Ishikawa (cell line): ENCODE results near the gene PCNX3.

Experiments
- CEBPB ChIP-seq: IDR thresholded peaks from 2 replicates; pipeline ENCODE4 v1.6.1; 2012
- CREB1 ChIP-seq: IDR thresholded peaks from 2 replicates; pipeline ENCODE4 v1.6.1; 2012; ENCODE audit warnings: low read depth
- EGR1 ChIP-seq: IDR thresholded peaks from 2 replicates; pipeline ENCODE4 v1.6.1; 2012
- EP300 ChIP-seq: IDR thresholded peaks from 2 replicates; pipeline ENCODE4 v1.6.1; 2012; ENCODE audit warnings: borderline replicate concordance
- FOXM1 ChIP-seq: IDR thresholded peaks from 2 replicates; pipeline ENCODE4 v1.6.1; 2012; ENCODE audit warnings: low read depth, borderline replicate concordance
- NFIC ChIP-seq: IDR thresholded peaks from 2 replicates; pipeline ENCODE4 v1.6.1; 2012
- RAD21 ChIP-seq: IDR thresholded peaks from 2 replicates; pipeline ENCODE4 v1.6.1; 2012; ENCODE audit warnings: low read depth
- TAF1 ChIP-seq: IDR thresholded peaks from 2 replicates; pipeline ENCODE4 v1.6.1; 2012; ENCODE audit warnings: low read depth, mild to moderate bottlenecking
- TCF12 ChIP-seq: IDR thresholded peaks from 2 replicates; pipeline ENCODE4 v1.6.1; 2012; ENCODE audit warnings: low read depth
- TEAD4 ChIP-seq: IDR thresholded peaks from 2 replicates; pipeline ENCODE4 v1.6.1; 2012
- YY1 ChIP-seq: IDR thresholded peaks from 2 replicates; pipeline ENCODE4 v1.6.1; 2012; ENCODE audit warnings: low read depth
- ZBTB7A ChIP-seq: IDR thresholded peaks from 2 replicates; pipeline ENCODE4 v1.6.1; 2012; ENCODE audit warnings: low read depth
- TF ChIP-seq, protein P1 (sequence below): IDR thresholded peaks from 2 replicates; pipeline ENCODE4 v1.6.1; 2012
- TF ChIP-seq, protein P2 (sequence below): IDR thresholded peaks from 2 replicates; pipeline ENCODE4 v1.6.1; 2012; ENCODE audit warnings: low read depth, mild to moderate bottlenecking
- TF ChIP-seq, protein P3 (sequence below): IDR thresholded peaks from 2 replicates; pipeline ENCODE4 v1.6.1; 2012

PCNX3 gene

DNA sequence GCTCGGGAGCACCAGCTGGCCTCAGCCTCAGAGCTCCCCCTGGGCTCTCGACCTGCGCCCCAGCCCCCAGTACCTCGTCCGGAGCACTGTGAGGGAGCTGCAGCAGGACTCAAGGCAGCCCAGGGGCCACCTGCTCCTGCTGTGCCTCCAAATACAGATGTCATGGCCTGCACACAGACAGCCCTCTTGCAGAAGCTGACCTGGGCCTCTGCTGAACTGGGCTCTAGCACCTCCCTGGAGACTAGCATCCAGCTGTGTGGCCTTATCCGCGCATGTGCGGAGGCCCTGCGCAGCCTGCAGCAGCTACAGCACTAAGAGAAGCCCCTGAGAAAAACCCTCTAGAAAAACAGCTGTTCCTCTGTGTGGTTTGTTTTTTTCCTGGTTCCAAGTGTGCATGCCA lies 44.2 kb upstream of the PCNX3 start:
- TF ChIP-seq FOXM1 (no peak), CREB1 (no peak), YY1 (no peak)

DNA sequence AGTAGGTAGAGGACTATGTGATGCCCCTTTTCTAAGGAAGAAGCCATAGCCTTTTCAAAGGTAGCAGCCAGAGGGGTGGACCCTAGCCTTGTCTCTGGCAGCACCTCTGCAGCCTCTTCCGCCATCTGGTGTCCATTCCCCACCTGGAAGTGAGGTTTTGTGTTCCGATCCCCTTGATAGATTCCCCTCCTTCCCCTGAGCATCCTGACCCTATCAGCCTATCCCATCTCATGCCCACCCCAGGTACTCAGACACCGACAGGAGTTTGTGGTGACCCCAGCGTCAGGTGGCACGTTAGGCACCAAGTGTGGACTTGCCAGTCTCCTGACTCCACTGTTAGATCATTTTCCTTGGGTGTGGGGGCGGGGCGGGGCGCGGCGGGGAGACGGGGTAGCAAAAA lies 43.6 kb upstream of the PCNX3 start:
- TF ChIP-seq CREB1 (no peak), RAD21 (peak; percentile 54), TAF1 (0 out of 2 replicates have a peak, but pooled peaks have one; percentile 17)

DNA sequence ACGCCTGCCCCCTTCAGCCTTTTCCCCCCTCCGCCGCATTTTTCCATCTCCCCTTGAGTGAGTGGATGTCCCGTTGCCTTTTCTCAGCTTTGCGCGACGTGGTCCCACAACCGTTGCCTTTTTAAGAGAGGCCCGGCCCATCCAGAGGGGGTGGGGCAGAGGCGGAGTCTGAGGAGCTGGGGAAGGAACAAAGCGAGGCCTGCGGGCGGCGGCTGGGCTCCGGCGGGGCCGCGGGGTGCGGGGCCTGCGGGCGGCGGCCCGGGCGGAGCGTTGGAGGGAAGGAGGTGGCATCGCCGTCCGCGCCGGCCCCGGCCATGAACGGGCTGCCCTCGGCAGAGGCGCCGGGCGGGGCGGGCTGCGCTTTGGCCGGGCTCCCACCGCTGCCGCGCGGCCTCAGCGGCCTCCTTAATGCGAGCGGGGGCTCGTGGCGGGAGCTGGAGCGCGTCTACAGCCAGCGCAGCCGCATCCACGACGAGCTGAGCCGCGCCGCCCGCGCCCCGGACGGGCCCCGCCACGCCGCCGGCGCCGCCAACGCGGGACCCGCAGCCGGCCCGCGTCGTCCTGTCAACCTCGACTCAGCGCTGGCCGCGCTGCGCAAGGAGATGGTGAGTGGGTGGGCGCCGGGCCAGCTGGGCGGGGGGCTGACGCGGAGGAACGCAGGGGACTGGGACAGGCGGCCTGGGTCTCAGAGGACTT lies 43.1 kb upstream of the PCNX3 start, which contains the start of gene FAM89B:
Gene FAM89B (plus strand): TSS at position 183 of the 696 bp plus-strand sequence. CDS start 132 bp downstream, at position 315.
- TF ChIP-seq, protein P1, sequence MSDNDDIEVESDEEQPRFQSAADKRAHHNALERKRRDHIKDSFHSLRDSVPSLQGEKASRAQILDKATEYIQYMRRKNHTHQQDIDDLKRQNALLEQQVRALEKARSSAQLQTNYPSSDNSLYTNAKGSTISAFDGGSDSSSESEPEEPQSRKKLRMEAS: peak; percentile 19; the same call in 1 of the 2 replicates
- TF ChIP-seq YY1 (no peak), TEAD4 (no peak), NFIC (0 out of 2 replicates have a peak, but pooled peaks have one; percentile 10), TAF1 (no peak)

DNA sequence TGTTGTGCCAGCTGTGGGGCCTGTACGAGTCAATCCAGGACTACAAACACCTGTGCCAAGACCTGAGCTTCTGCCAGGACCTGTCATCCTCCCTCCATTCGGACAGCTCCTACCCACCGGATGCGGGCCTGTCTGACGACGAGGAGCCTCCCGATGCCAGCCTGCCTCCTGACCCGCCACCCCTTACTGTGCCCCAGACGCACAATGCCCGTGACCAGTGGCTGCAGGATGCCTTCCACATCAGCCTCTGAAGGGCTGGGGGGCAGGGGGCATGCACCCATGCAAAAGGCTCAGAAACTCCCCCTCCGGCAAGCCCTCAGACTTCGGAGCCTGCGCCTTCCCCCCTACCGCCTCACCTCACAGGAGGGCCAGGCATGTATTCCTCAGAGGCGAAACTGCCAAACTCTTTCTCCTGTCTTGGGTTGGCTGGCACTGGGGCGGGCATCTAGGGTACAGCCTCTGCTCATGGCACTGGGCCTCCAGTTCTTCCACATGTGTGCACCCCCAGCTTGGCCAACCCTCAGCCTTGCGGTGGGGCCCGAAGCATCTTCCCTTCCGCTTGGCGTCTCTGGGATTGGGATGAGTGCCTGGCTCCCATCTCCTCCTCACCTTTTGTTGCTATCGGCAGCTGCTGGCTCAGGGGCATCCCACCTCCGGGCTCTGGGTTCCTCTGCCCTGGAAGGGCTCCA lies 42.0 kb upstream of the PCNX3 start:
- TF ChIP-seq CEBPB (no peak), EP300 (no peak), TEAD4 (no peak), RAD21 (no peak)

DNA sequence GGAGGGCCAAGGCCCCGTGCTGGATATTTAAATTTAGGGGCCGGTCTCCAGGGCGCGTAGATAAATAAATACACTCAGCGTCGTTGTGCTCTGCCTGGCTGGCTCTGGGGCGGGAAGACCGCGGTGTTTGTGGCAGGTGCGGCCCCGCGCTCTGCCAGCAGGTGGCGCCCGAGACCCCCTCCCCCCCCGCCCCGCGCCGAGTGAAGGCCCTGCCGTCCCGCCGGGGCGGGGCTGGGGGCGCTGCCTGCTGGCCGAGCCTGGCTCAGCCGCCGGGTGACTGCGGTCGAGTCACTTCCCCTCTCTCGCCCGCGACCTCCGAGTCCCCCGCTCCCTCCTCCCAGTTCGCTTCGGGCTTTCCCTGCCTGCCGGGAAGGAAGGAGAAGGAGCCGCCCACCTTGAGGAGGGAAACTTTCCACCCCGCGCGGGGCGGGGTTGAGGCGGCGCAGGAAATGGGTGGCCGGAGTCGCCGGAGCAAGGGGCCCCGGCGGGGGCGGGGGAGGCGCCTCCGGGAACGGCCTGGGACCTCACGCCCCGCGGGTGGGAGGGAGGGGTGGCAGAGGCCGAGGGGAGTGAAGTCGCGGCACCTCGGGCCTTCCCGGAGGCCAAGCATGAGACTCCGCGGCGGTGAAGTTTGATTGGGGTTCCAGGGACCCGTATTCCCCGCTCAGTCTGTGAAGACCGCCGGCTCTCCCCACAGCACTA lies 41.3 kb upstream of the PCNX3 start:
- TF ChIP-seq CEBPB: no peak
- TF ChIP-seq TEAD4: no peak
- TF ChIP-seq, protein P2, sequence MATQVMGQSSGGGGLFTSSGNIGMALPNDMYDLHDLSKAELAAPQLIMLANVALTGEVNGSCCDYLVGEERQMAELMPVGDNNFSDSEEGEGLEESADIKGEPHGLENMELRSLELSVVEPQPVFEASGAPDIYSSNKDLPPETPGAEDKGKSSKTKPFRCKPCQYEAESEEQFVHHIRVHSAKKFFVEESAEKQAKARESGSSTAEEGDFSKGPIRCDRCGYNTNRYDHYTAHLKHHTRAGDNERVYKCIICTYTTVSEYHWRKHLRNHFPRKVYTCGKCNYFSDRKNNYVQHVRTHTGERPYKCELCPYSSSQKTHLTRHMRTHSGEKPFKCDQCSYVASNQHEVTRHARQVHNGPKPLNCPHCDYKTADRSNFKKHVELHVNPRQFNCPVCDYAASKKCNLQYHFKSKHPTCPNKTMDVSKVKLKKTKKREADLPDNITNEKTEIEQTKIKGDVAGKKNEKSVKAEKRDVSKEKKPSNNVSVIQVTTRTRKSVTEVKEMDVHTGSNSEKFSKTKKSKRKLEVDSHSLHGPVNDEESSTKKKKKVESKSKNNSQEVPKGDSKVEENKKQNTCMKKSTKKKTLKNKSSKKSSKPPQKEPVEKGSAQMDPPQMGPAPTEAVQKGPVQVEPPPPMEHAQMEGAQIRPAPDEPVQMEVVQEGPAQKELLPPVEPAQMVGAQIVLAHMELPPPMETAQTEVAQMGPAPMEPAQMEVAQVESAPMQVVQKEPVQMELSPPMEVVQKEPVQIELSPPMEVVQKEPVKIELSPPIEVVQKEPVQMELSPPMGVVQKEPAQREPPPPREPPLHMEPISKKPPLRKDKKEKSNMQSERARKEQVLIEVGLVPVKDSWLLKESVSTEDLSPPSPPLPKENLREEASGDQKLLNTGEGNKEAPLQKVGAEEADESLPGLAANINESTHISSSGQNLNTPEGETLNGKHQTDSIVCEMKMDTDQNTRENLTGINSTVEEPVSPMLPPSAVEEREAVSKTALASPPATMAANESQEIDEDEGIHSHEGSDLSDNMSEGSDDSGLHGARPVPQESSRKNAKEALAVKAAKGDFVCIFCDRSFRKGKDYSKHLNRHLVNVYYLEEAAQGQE: no peak
- no peak for TF ChIP-seq FOXM1
- peak; percentile 46; the same call in 1 of the 2 replicates for TF ChIP-seq EGR1
- peak; percentile 29; the same call in 1 of the 2 replicates for TF ChIP-seq TAF1
- no peak for TF ChIP-seq CREB1
- no peak for TF ChIP-seq NFIC
- no peak for TF ChIP-seq EP300
- no peak for TF ChIP-seq YY1
- TF ChIP-seq, protein P3, sequence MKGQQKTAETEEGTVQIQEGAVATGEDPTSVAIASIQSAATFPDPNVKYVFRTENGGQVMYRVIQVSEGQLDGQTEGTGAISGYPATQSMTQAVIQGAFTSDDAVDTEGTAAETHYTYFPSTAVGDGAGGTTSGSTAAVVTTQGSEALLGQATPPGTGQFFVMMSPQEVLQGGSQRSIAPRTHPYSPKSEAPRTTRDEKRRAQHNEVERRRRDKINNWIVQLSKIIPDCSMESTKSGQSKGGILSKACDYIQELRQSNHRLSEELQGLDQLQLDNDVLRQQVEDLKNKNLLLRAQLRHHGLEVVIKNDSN: no peak
- no peak for TF ChIP-seq TCF12
- TF ChIP-seq, protein P1: peak; percentile 11; the same call in 1 of the 2 replicates
- TF ChIP-seq RAD21: no peak
- peak; percentile 81 for TF ChIP-seq ZBTB7A

DNA sequence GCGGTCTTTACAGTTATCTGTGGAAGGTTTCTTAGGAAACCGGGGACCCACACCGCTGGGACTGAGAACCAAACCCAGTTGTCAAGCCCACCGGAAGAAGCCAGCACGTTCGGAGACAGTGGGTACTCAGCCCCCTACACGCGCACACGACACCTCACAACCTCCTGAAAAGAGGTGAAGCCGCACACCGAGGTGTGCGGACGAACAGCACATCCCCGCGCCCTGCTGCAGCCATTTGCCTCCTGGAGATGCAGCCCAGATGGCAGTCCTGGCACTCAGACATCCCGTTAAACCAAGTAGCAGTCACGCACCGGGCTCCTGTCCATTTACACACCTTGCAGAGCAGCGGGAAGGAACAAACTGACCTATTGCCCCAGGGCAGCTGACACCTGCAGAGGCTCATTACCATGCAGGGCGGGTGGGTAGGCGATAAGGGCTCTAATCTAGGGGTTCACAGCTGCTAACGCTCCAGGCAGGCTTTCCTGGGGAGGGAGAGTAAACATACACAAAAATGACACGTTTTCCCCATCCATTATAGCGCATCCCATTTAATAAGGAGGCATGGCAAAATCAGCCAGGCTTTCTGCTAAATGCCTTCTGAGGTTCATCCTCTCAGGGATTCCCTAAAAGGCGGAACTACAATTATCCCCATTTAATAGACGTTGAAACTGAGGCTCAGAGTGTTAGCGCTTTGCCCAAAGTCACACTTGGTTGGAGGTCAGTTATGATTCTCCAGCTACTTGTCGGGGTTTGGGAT lies 40.6 kb upstream of the PCNX3 start:
- no peak for TF ChIP-seq RAD21
- 0 out of 2 replicates have a peak, but pooled peaks have one; percentile 21 for TF ChIP-seq YY1
- no peak for TF ChIP-seq FOXM1
- no peak for TF ChIP-seq ZBTB7A
- TF ChIP-seq, protein P1: peak; percentile 37; the same call in 1 of the 2 replicates

DNA sequence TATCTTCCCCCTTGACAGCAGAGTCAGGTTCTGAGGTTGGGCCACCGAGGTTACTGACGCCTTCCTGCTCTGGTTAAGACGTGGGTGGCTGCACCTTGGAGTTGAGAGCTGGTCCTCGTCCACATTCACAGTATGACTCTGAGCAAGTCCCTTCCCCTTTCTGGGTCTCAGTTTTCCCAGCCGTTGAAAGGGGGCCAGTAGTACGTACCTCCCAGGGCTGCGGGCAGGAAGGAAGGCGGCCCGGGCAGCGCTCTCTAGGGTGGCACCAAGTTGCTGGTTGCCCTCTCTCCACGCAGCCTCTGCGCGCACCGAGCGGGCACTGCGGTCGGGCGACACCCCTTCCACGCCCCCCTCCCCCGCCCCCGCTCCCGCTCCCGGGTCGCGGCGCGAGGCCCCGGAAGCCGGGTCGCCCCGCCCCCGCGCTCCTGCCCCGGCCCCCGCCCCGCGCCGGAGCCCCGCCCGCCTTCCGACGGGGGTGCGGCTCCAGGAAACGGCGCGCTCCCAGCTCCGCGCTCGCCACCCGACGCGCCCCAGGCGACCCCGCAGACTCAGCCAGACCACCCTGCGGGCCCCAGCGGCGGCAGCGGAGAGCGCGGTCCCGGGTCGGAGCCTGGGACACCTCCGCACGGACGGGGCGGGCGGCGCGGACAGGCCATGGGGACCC lies 39.9 kb upstream of the PCNX3 start, which contains the start of gene EHBP1L1:
Gene EHBP1L1 (plus strand): TSS at position 486 of the 664 bp plus-strand sequence. CDS start 250 bp downstream, outside the sequence.
- TF ChIP-seq, protein P3: no peak
- no peak for TF ChIP-seq CREB1
- no peak for TF ChIP-seq RAD21
- TF ChIP-seq FOXM1: no peak
- 0 out of 2 replicates have a peak, but pooled peaks have one; percentile 81 for TF ChIP-seq ZBTB7A
- TF ChIP-seq, protein P2: no peak
- TF ChIP-seq EP300: no peak
- no peak for TF ChIP-seq NFIC
- TF ChIP-seq TCF12: 0 out of 2 replicates have a peak, but pooled peaks have one; percentile 14
- TF ChIP-seq, protein P1: no peak
- no peak for TF ChIP-seq TEAD4
- TF ChIP-seq YY1: no peak
- TF ChIP-seq EGR1: peak; percentile 43; the same call in 1 of the 2 replicates
- no peak for TF ChIP-seq TAF1
- TF ChIP-seq CEBPB: no peak
